K562 treated with DMSO at 1 percent for 12 hours (cell line): ENCODE data around the gene MED12. TPM values are rescaled to one million over a fixed set of nuclear protein-coding genes. Genes with fewer than 3 reads are reported as not detected.

Source experiments
- total RNA-seq: library from RNA; unstranded; fragments of 300-600 nt; gene quantifications from 2 replicates; pipeline ENCODE4 v1.2.3, GENCODE V29; 2022; ENCODE audit not compliant: insufficient read depth

MED12 gene
- total RNA-seq: 7.6 and 52.7 TPM in 2 replicates

GRCh38 chrX:71118032-71118984 is at the start of gene MED12:
Gene MED12, plus strand, starts transcription at chrX:71118596. Its CDS starts 159 bp downstream, at chrX:71118755.

GRCh38 chrX:71095555-71095980 is 22.8 kb upstream of the MED12 start, which contains the start of gene FOXO4:
Gene FOXO4, plus strand, starts transcription at chrX:71095851. Its CDS starts 678 bp downstream, at chrX:71096529.

GRCh38 chrX:71106427-71106826 is 12.0 kb upstream of the MED12 start, which contains the start of gene CXorf65:
Gene CXorf65, minus strand, starts transcription at chrX:71106740. Its CDS starts 184 bp downstream, at chrX:71106556.

GRCh38 chrX:71111141-71111843 is 7.1 kb upstream of the MED12 start, which contains the start of gene IL2RG:
Gene IL2RG, minus strand, starts transcription at chrX:71111577. Its CDS starts 38 bp downstream, at chrX:71111539.

GRCh38 chrX:71144651-71145050 is 26.3 kb downstream of the MED12 start, which contains the start of gene NLGN3:
Gene NLGN3, plus strand, starts transcription at chrX:71144841. Its CDS starts 2,909 bp downstream, at chrX:71147750.

Other genes with a start within 250 kb of the MED12 start
- gene TEX11, start 209.9 kb upstream of the MED12 start, total RNA-seq: 0.47 and 1.0 TPM in 2 replicates
- gene SLC7A3, start 187.5 kb upstream of the MED12 start, total RNA-seq: not detected in 2 replicates
- 23.3 and 39.3 TPM in 2 replicates for gene SNX12, start 50.3 kb upstream of the MED12 start, total RNA-seq
- 15.4 and 24.4 TPM in 2 replicates for gene FOXO4, start 22.7 kb upstream of the MED12 start, total RNA-seq
- gene CXorf65, start 11.9 kb upstream of the MED12 start, total RNA-seq: 1.5 TPM in 1 of 2 replicates, not detected in the other
- 6.2 and 7.0 TPM in 2 replicates for gene IL2RG, start 7.0 kb upstream of the MED12 start, total RNA-seq
- 0.58 and 2.1 TPM in 2 replicates for gene NLGN3, start 26.2 kb downstream of the MED12 start, total RNA-seq
- not detected in 2 replicates for gene GJB1, start 104.6 kb downstream of the MED12 start, total RNA-seq
- 8.2 and 26.9 TPM in 2 replicates for gene ZMYM3, start 135.5 kb downstream of the MED12 start, total RNA-seq
- gene NONO, start 165.0 kb downstream of the MED12 start, total RNA-seq: 216 and 402 TPM in 2 replicates
- 0.99 and 1.5 TPM in 2 replicates for gene ITGB1BP2, start 183.2 kb downstream of the MED12 start, total RNA-seq
- 6.0 and 25.3 TPM in 2 replicates for gene TAF1, start 247.8 kb downstream of the MED12 start, total RNA-seq